Activated CD4-positive, alpha-beta T cell treated with anti-CD3 and anti-CD28 coated beads for 48 hours (primary cell): ENCODE results near the gene SIGLECL1.

ENCODE experiments used
- DNase-seq: peaks from one replicate; pipeline ENCODE4 v3.0.0-alpha.2; 2020

SIGLECL1 gene

DNA sequence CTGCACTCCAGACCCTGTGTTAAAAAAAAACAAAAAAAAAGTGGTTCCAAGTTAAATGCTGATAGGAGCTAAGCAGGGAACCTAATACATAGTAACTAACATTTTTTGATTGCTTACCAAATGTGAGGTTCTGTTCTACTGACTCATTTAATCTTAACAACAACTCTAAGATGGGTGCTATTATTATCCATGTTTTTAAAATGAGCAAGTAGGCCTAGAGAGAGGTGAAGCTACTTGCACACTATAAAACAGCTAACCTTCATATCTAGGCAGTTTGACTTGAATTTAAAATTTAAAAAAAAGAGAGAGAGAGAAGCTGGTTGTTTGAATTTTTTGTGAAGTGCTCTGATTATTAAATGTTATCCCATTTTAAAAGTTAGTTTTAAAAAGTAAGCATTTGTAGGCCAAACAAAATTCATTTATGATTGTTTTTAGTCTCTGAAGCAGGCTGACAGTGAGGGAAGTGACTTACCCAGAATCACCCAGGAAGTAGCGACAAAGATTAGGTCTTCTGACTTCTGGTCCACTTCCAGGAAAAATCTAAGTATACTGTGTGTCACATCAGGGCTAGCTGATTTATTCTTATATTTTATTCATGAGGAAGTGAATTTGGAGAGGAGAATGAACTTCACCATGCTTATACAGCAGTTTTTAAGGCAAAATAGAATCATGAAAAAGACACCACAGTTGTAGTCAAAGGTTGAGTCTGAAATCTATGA is 2.4 kb downstream of the SIGLECL1 start:
- no peak for DNase-seq

DNA sequence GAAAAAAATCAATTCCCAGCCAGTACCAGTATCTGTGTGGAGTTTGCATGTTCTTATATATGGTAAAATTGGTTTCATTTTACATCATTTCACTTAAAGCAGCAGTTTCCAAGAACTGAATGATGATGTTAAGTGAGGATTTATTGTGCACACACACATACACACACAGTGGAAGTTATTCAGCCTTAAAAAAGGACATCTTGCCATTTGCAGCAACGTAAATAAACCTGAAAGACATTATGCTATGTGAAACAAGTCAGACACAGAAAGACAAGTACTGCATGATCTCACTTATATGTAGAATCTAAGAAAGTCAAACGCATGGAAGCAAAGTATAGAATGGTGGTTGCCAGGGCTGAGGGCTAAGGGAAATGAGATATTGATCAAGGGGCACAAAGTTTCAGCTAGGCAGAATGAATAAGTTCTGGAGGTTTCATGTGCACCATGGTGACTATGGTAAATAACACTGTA is 5.3 kb downstream of the SIGLECL1 start:
- DNase-seq: no peak

DNA sequence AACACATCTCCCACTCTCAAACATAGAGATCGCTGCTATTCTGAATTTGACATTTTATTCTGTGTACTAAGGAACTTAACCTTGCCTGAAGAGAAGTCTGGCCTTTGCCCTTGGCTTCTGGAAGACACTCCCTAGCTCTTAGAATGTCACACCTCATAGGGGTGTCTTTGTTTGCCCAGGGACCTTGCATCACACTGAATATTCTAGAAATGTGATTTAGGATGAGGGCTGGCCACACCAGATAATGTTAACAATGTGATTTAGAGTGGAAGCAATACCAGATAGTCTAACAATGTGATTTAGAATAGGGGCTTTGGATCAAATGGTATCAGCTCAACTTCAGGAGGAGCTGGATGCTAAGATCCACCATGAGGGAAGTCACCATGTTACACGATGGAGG is 6.6 kb downstream of the SIGLECL1 start:
- no peak for DNase-seq

DNA sequence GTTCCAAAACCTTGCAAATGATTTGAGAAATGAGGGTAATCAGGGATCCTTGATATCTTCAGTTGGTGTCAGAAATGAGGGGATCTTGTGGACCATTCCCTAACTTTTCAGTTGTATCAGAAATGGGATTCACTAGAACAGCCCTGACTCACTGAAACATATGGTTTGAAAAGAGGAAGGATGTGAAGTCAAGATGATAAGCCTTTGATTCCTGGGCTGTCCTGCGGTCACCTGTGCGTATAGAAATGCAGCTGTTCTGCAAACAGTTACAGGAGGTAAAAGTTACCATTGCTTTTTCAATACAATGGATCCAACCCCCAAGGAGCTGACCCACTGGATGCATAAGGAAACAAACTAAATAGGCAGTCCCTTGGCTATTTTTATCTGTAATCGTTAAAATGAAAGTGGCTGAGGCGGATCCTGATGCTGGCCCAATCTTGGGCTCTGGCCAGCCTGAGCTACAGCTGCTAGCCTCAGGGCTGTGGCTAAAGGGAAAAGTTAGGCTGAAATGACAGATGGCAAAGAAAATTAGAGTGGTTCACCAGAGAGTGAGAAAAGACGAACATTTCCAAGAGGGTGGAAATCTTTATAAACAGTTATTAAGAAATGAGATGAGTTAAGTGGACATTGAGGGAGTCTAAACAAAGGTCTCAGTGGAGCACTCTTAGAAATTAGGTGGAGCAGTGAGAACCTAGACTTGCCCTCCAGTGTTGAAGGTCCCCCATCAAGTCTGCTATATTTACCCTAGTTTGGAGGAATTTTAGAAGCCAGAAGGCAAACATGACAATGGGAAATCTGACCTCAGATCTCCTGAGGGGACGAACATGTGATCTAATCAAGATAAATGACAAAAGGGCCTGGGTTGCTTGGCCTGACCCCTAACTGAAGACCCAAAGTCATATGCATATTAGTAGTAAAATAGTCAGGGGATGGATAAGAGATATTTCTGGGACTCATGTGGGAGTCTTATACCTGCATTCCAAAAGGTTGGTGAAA is 7.6 kb downstream of the SIGLECL1 start:
- no peak for DNase-seq

DNA sequence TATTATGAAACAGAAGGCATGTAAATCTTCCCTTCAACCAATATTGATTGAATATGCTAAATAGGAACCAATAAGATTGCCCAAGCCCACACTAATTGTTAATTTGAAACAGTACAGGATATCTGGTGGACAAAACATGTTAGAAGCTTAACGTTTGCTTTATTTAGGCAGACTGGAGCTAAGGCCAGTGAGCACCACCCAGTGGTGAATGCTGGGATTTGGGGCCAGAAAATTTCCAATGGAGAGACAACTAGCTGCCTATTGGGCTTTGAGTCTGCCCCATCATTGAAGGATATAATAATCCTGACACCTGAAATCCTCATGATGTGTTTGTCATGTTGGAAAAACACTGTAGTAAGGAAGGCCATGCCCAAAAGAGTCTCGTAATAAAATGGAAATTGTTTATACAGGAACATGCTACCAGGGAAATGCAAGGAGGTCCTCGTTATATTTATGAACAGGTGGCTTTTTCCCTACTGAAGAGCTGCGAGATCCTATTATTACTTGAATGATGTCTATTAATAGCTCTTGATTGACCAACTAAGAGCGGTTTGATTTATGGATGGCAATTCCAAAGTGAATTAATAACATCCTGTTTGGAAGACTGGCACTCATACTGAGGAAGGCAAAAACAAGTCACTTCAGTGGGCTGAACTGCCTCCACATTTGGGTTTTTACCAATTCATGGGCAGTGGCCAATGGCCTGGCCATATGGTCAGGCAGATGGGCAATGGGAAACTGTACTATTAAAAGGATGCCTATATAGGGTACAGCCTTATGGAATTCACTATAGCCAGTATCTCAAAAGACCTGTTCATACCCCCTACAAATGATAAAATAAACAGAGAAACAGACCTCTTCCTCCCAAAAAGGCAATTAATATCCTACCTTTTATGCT is 8.7 kb downstream of the SIGLECL1 start:
- DNase-seq: peak; percentile 68

DNA sequence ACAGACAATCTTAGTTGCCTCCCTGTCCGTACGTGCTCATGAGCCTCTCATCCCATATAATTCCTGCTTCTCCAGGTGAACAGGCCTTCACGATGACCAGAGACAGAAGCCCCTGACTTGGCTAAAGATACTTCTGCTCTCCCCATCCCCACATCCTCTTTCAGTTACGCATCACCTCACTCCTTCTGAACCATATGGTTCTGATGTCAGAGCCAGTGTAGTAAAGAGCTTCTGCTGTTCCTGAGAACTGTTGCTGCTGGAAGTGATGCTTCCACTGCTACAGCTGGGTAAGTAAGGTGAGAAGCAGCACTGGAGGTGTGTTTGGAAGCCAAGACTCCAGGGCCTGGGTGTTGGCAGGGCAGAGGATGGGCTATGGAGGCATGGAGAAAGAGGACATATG is 12.9 kb downstream of the SIGLECL1 start:
- DNase-seq: no peak

DNA sequence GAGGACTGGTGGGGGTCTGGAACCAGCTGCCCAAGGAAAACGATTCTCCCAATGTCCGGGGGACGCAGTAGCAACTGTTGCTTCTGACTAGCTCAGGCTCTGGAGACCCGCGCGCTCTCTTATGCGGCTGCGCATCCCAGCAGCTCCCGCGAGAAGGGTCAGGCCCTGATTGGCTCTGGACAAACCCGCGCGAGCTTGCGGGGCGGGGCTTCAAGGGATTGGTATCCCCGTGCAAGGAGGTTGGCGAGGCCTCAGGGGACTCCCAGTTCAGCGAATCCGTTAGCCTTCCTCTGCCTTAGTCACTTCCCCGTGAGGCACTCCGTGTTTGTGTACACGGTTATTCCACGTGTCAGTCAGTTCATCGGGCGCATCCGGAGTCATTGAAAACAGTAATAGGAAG is 20.2 kb downstream of the SIGLECL1 start:
- no peak for DNase-seq

DNA sequence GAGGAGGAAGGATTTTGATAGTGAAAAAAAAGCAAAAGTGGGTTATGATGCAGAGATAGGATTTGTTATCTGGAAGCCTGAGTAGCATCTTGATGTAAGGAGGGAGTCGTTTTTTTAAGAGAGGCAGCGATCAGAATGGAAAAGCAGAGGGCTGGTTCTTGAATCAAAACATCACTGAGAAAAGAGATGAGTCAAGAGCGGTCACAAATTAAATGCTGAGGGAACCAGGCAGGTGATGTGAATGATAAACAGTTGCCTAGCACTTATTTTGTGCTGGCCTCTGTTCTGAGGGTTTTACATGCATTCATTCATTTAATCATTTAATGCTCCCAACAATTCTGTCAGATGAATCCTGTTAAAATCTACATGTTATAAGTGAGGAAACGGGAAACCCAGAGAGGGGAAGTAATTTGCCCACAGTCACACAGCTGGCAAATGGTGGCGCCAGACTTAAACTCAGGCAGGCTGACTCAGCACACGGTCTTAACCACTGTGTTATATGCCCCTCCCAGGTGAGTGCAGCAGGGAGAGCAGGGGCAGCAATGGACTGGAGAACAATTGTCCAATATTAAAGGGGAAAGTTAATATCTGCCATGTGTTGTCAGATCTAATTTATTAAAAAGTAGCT is 21.4 kb downstream of the SIGLECL1 start:
- peak; percentile 40 for DNase-seq

DNA sequence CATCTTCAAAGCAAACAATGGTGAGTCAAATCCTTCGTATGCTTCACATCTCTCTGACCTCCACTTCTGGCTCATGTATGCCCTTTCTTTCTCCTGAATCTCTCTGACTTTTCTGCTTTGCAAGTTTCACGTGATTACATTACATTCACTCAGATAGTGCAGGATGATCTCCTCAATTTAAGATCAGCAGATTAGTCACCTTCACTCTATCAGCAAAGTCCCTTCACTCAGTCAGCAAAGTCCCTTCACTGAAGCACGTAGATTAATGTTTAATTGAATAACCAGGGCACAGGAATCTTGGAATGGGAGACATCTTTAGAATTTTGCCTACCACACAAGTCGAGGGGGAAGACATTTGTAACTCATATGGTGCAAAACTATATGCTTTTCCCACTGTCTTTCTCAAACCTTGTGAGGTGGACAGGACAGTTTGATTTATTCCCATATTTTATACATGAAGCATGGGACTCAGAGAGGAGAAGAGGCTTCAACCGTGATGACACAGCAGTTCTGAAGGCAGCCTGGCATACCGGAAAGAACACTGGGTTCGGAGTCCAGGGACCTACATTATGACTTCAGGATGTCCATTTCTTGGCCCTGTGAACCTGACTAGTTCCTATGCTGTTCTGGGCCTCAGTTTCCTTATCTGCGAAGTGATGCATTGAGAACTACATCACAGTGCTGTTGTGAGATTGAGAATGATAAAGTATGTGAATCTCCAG is 23.3 kb downstream of the SIGLECL1 start:
- DNase-seq: no peak

DNA sequence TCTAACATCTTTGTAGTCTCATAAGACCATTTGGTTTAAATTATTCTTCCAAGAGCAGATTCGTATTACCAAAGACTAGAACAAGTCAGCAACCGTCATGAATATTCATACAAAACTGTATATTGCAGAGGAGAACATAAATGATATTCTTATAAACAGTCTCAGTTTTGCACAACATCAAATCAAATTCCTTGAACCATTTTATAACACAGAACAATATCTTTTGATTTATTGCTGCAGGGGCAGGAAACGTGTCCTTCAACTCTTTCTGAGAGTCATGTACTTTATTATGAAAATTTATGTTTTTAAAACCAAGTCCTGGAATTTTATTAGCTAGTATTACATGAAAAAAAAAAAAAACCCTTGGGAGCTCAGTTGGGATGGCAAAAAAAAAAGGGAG is 26.2 kb downstream of the SIGLECL1 start:
- no peak for DNase-seq

DNA sequence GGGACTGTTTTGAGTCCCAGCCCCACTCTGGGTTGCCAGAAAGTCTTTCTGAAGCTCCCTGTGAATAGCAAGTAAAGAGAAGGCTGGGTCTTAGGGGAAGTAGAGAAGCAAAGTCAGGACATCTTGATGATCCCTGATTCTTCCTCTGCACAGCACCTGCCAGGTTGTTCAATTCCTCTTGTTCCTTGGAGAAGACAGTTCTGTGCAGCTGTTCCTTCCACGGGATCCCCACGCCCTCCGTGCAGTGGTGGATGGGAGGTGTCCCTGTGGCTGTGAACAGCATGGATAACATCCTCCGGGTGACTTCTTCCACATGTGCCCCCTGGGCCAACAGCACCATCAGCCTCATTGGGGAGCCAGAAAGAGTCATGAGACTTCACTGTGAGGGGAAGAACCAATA is 31.5 kb downstream of the SIGLECL1 start:
- DNase-seq: no peak

DNA sequence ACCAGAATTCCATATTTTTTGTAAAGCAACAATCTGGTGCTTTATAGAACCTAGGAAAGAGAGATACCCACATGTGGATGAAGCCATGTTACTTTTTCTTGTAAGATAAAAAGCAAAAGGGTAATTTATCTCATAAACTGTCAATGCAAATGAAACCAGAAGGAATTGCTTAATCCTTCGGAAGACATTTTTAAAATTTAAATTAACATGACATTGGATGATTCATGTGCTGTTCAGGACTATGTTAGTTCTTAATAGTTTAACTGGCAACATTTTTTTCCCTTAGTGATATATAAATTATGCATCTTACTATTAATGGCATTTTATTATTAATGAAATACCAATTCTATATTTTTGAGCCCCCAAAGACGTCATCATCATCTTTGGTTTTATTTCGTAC is 34.8 kb downstream of the SIGLECL1 start:
- no peak for DNase-seq

DNA sequence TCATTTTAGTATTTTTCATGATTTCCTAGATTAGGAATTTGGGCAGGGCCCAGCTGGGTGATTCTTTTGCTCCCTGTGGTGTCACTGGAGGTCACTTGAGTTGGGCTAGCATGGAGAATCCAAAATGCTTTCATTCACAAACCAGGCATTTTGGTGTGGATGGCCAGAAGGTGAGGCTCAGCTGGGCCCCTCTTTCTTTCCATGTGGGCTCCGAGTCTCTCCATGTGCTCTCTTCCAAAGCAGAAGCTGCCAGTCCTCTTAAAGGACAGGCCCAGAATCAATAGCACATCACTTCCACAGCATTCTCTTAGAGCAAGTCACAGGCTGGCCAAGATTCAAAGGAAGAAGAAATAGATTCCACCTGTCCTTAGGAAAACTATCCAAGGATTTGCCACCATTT is 38.8 kb downstream of the SIGLECL1 start:
- no peak for DNase-seq

DNA sequence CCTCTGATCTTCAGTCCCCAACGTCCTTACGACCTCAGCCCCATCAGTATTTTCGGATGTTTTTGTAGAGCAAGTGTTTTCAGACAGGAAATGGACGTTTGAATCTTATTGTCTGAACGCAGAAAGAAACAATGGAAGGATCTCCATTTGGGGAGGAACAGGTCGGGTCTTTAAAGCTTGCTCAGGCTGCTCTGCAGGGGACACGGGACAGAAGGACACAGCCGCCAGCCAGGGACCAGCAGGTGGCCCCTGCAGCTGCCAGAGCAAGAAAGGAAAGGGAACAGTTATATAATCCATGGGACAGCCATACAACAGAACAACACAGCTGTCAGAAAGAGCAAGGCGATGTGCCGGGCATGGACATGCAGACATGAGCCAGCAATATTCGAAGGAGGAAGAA is 42.1 kb downstream of the SIGLECL1 start:
- no peak for DNase-seq

DNA sequence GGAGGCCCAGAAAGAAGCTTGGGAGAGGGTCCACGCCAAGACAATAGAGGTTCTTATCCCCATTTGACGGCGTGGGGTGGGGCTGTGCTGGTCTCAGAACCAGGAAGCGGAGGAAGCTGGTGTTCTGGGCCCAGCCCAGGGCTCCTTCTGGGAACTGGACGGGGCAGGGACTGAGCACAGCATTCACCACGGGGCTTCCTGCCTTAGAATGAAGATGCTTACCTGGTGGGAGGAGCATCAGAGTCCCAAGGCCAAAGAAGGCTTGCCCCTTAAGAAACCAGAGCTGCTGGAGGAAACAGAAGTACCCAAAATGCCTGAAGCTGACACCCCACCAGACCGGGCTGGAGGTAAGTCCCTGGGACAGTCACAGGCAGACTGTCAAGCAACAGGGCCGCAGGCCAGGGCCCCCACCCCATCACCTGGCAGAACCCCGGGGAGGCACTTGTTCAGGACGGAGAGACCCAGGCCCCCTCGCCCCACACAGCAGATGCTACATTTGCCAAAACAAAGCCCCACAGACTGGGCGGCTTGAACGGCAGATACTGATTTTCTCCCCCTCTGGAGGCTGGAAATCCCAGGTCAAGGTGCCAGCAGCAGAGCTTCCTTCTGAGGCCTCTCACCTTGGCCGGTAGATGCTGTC is 42.8 kb downstream of the SIGLECL1 start:
- DNase-seq: no peak

DNA sequence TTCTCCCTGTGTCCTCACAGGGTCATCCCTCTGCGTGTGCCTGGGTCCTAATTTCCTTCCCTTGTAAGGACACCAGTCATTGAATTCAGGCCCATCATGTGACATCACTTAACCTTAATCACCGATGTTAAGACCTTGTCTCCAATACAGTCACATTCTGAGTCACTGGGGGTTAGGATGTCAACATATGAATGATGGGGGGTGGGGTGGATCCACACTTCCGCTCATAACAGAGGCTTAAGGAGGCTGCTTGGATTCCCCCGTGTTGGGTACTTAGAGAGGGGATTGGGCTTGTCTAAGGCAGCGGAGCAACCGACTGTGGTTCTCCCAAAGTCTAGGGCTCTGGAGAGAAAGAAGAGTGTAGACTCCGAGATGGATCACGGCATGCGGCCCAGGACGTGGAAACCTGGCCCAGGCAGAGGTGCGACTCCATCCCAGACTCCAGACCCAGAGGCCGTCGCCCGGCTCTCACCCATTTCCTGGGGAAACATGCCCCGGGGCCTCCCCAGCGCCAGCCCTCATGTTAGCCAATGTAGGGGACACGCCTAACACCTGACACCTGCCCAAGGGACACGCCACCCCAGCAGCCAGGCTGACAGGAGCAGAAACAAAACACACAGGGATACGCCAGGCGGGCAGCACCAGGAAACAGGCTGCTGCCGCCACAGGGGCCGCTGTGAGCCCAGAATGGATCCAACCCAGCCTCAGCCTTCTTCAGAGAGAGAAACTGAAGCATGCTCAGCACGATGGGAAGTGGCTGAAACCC is 43.5 kb downstream of the SIGLECL1 start:
- DNase-seq: no peak

DNA sequence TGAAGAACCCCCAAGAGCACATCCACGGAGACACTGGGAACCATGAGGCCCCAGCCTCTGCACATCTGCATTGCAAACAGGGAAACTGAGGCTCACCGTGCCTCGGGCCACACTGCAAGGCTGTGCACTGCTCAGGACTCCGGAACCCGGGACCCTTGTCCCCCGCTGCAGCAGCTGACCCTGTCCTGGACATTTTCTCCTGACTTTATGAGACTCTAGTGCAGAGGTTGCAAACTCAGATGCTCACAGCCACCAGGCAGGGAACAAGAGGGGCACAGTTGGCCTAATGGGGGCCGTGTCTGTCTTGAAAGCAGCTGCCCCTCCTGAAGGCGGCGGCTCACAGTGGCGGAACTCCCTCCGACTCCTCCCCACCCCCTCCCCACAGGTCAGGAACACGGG is 44.1 kb downstream of the SIGLECL1 start:
- DNase-seq: no peak

DNA sequence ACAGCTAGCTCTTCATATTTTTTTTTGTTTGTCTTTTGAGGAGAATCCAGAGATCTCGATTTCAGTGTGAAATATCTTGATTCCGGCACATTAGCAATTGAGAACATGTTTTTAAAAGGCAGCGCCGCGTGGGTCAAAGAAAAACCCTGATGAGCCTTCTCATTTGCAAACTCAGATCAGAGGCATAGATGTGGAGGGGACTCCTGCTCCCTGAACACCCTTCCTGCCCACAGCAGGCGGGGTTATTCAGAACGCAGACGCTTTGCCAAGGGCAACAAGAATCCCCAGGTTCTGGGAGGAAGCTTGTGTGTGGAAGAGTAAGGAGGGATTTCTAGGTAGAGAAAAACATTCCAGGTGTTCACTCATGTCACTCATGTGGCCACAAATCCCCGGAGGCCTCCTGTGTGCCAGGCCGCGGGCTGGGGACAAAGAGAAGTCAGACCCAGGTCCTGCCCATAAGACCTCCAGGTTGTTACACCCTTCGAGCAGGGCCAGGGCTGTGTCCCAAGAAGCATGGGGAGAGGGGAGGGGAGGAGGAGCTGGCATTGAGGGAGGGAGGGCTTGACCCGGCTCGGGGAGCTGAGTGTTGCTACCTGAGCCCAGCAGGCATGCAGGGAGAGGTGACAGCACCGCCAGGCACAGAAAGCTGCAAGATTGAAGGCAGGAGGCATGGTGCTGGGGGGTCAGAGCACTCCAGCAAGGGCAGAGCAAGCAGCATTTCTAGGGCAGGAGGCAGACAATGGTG is 44.7 kb downstream of the SIGLECL1 start:
- DNase-seq: no peak

DNA sequence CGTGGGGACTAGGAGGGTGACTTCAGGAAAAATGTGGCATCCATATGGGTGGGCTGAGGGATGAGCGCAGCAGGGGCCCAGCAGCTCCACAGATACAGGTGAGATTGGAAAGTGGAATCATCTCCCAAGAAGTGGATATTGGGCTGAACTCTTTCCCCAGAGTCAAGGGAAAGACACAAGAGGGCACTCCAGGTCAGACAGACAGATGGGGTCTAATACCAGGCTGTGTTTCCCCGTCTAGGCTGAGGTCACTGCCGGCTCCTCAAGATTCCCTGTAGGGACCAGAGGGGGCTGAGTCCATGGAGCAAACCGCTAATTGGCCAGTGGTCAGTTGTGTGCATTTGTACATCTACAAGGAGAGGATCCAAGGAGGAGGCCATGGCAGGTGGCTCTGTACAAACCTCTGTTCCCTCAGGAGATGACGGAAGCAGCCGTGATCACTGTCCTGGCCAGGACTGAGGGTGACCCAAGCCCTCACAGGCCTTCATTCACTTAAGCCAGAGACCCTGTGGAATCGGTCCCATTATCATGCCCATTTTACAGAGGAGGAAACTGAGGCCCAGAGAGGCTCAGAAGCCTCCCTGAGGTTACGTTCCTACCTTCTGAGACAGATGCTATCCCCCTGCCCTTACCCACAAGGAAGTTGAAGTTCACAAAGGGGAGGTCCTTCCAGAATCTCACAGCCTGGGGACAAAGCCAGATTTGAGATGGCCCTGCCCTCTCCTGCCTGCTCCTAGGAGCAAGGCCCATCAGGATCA is 45.6 kb downstream of the SIGLECL1 start:
- no peak for DNase-seq
